Heart left ventricle (tissue), 16 donors: ENCODE data around the gene TFB2M. TPM values are rescaled to one million over a fixed set of nuclear protein-coding genes. Genes with fewer than 3 reads are reported as not detected.

Experiments used
- ATAC-seq, 4 donors: fragments of 200-7000 bp; cut with Tn5 transposase; one replicate each; pipeline ENCODE4 v1.9.1; 2020 to 2022; ENCODE audit warnings: moderate library complexity in 4 of 4, mild to moderate bottlenecking in 3 of 4, moderate number of reproducible peaks in 1 of 4
- DNase-seq, 5 donors: peaks; one replicate each; pipeline ENCODE4 v3.0.0-alpha.2; 2020
- H3K27ac ChIP-seq, 12 donors: fragments of 200-600 bp; sonication (generic) in 4 of 12; one replicate each; pipeline versions ENCODE4 v1.5.0 to v1.8.0; 2016 to 2022; ENCODE audit warnings: mild to moderate bottlenecking in 2 of 12
- H3K27me3 ChIP-seq, 9 donors: fragments of 200-600 bp; sonication (generic) in 2 of 9; one replicate each; pipeline versions ENCODE4 v1.5.1 to v1.8.0; 2016 to 2022; ENCODE audit warnings: mild to moderate bottlenecking in 3 of 9
- H3K36me3 ChIP-seq, 9 donors: fragments of 200-600 bp; sonication (generic) in 2 of 9; one replicate each; pipeline versions ENCODE4 v1.5.0 to v1.8.0; 2018 to 2022; ENCODE audit warnings: mild to moderate bottlenecking in 2 of 9
- H3K4me1 ChIP-seq, 12 donors: fragments of 200-600 bp; sonication (generic) in 4 of 12; one replicate each; pipeline versions ENCODE4 v1.5.0 to v1.8.0; 2016 to 2022; ENCODE audit warnings: mild to moderate bottlenecking in 3 of 12
- H3K4me3 ChIP-seq, 12 donors: fragments of 200-600 bp; sonication (generic) in 4 of 12; one replicate each; pipeline versions ENCODE4 v1.5.0 to v1.8.0; 2017 to 2022; ENCODE audit warnings: mild to moderate bottlenecking in 9 of 12, moderate library complexity in 4 of 12
- H3K9me3 ChIP-seq, 12 donors: fragments of 200-600 bp; sonication (generic) in 4 of 12; one replicate each; pipeline versions ENCODE4 v1.5.0 to v1.8.0; 2016 to 2022; ENCODE audit warnings: mild to moderate bottlenecking in 1 of 12
- POLR2A ChIP-seq, 2 donors: fragments of 450-650 bp; IDR thresholded peaks; one replicate each; pipeline ENCODE4 v1.6.1; 2017; ENCODE audit warnings: antibody characterized with exemption in 2 of 2, mild to moderate bottlenecking in 2 of 2, moderate library complexity in 2 of 2
- WGBS, 4 donors: extraction: QIAGEN DNeasy Blood & Tissue Kit in 2 of 4; methylation state at CpG; one replicate each; pipeline versions ENCODE4 v1.1.5 to v1.1.7; 2013 to 2018; 5-methylcytosine and 5-hydroxymethylcytosine counted together
- intact Hi-C, 10 donors: fragments of 100-400 bp; cut with DNase I; formaldehyde crosslinking; loops; one replicate each; pipeline versions ENCODE4 v1.11.1 to v1.14.2; 2022
- polyA plus RNA-seq, 2 donors: library from polyadenylated mRNA; stranded (reverse); fragments of 200-250 nt; gene quantifications; one replicate each; pipeline ENCODE4 v1.2.3, GENCODE V29; 2013
- total RNA-seq, 9 donors: library from RNA; depleted of rRNA in 2 of 9; stranded (reverse); fragments of >200 nt in 2 of 9; fragmentation: NEBNext Ultra II Directional in 3 of 9; extraction: Animal tissue kit (Norgen Biotek cat#: 25700) in 3 of 9; gene quantifications; one replicate each; pipeline versions ENCODE4 v1.1.0 to v1.2.4, GENCODE V29; 2016 to 2023
- TF ChIP-seq, protein P1 (sequence below), 12 donors: fragments of 200-600 bp; sonication (generic) in 4 of 12; IDR thresholded peaks; one replicate each; pipeline versions ENCODE4 v1.5.0 to v1.8.0; 2018 to 2022; ENCODE audit warnings: antibody characterized with exemption in 12 of 12, mild to moderate bottlenecking in 5 of 12
- donor health status: ischemic (EF 13 %, LVEDD 7.1; RV severe dilation, severe dysfunction).
- donor health status: healthy with polysubstance abuse.
- donor health status: DM: no; HTN: yes; CAD: no.
- donor health status: DM: no; HTN: no; CAD: no.
- donor health status: ischemic (EF 25% LVEDD 6.9; RV normal size, moderate dysfunction).
- donor health status: ischemic (EF 25% LVEDD 5.7; RV mildly dilated, moderate dysfunction).
- donor health status: healthy.
- donor health status: DM: yes; HTN: yes; CAD: no.
- donor health status: ischemic (EF 35%, LVEDD 5.7; RV mildly dilated, moderate dysfunction).
- donor health status: nonischemic (EF 11% LVEDD 7.7; RV severe dilation, severe dysfunction).
- donor health status: DM: yes; HTN: yes; CAD: no.
- donor health status: PGD.
- donor health status: ischemic (EF 29% LVEDD 5.4; RV normal size, mild dysfunction).
- donor health status: nonischemic (EF 23%, LVEDD 6.1; RV moderate dilation, normal function).

Gene TFB2M
- total and polyA plus RNA-seq, 11 donors: 4.2 to 18.6 (median 12.8) TPM

DNA sequence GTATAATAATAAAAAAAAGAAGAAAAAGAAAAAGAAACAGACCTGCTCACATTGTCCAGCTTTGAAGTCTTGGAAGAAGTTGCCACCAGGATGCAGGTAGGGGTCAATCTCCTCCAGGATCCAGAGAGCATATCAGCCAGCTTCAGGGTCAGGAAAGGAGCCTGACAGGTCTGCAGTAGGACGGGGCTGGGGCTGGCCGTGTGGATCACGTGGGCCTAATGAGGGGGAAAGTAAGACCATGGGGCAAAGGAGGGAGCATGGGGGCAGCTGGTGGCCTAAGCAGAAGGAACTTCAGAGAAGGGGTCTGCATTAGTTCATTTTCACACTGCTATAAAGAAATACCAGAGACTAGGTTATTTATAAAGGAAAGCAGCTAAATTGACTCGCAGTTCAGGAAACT is 39.7 kb downstream of the TFB2M start:
- TF ChIP-seq, protein P1, sequence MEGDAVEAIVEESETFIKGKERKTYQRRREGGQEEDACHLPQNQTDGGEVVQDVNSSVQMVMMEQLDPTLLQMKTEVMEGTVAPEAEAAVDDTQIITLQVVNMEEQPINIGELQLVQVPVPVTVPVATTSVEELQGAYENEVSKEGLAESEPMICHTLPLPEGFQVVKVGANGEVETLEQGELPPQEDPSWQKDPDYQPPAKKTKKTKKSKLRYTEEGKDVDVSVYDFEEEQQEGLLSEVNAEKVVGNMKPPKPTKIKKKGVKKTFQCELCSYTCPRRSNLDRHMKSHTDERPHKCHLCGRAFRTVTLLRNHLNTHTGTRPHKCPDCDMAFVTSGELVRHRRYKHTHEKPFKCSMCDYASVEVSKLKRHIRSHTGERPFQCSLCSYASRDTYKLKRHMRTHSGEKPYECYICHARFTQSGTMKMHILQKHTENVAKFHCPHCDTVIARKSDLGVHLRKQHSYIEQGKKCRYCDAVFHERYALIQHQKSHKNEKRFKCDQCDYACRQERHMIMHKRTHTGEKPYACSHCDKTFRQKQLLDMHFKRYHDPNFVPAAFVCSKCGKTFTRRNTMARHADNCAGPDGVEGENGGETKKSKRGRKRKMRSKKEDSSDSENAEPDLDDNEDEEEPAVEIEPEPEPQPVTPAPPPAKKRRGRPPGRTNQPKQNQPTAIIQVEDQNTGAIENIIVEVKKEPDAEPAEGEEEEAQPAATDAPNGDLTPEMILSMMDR (IDR thresholded peaks at IDR 0.05): no peak
- no peak for TF ChIP-seq POLR2A (IDR thresholded peaks at IDR 0.05)
- WGBS, 4 donors: 77 to 85% (median 81%) methylated on average over 4 of the region's 4 CpGs
- ATAC-seq (no peak), DNase-seq (no peak)
- Histone ChIP-seq H3K36me3 (no peaks in the 10 kb centered on the region), H3K27me3 (no peaks in the 10 kb centered on the region), H3K4me3 (no peak overlapping the region), H3K4me1 (no peaks in the 10 kb centered on the region), H3K27ac (no peak overlapping the region), H3K9me3 (peaks cover 0 to 21% (median 2%) of the 10 kb centered on the region in 12 donors)
- intact Hi-C loops: no loop called here

DNA sequence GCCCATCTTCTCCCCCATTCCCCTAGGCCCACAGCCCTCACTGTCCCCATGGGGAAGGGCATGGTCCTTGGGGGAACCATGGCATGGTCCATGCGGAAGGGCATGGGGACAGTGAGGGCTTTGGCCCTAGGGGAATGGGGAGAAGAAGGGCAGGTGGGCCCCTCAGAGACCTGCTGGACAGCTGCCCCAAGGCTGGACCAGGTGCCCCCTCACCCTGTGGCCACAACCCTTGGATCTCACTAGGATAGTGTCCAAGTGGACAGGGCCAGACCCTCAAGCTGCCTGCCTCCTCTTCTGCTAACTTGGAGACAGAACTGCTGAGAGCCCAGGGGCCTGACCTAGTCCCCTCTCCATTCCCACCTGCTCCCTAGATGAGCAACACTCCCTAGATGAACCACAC is 46.5 kb downstream of the TFB2M start:
- Histone ChIP-seq H3K4me1 (no peaks in the 10 kb centered on the region), H3K36me3 (no peaks in the 10 kb centered on the region), H3K4me3 (no peak overlapping the region), H3K9me3 (peaks cover 0 to 27% (median 21%) of the 10 kb centered on the region in 12 donors), H3K27ac (no peak overlapping the region), H3K27me3 (no peaks in the 10 kb centered on the region)
- no peak for ATAC-seq
- 95 to 100% (median 96%) methylated on average over 1 of the region's 1 CpG; no CpG with 5 or more reads in 1 of the 4 donors for WGBS, 4 donors
- DNase-seq: no peak
- TF ChIP-seq POLR2A (IDR thresholded peaks at IDR 0.05): no peak
- TF ChIP-seq, protein P1 (IDR thresholded peaks at IDR 0.05): no peak
- intact Hi-C loops: no loop called here

DNA sequence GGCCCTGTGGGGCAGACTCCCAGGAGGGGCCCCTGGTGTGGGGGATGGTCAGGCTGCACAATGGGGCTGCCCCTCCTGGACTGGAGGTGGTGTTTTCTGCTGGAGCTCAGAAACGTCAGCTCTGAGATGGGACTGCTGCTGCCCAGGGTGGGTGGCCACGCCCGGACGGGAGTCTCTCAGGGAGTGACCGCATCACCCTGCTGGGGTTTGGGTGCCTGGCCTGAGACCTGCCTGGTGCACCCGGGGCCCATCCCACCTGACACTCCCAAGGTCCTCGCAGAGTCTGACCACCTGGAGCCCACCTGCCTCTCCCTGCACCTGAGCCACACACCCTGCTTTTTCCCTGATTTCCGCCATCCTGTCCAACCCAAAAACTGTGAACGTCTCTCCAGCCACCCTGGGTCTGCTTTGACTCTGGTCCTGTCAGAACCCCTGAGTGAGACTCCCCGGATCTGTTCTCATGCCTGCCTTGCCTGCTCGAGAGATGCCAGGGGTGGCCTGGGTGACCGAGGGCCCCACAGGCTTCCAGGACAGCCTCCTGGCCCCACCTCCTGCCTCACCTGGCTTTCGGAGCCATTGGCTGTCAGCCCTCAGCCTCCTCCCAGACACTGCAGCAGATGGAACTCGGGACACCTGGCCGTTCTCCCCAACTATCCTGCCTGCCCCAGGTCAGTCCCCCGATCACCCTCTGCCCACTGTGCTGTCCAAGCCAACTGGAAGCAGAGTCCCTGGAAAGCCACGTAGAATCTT is 47.4 kb downstream of the TFB2M start:
- TF ChIP-seq, protein P1 (IDR thresholded peaks at IDR 0.05): no peak
- TF ChIP-seq POLR2A (IDR thresholded peaks at IDR 0.05): no peak
- H3K27me3 ChIP-seq: no peaks in the 10 kb centered on the region
- intact Hi-C loops: no loop called here
- H3K4me3 ChIP-seq: no peak overlapping the region
- H3K9me3 ChIP-seq: peaks cover 0 to 35% (median 28%) of the 10 kb centered on the region in 12 donors
- H3K4me1 ChIP-seq: no peaks in the 10 kb centered on the region
- H3K36me3 ChIP-seq: no peaks in the 10 kb centered on the region
- no peak for DNase-seq
- 82 to 91% (median 85%) methylated on average over 12 to 17 of the region's 17 CpGs for WGBS, 4 donors
- no peak overlapping the region for H3K27ac ChIP-seq
- ATAC-seq: no peak

DNA sequence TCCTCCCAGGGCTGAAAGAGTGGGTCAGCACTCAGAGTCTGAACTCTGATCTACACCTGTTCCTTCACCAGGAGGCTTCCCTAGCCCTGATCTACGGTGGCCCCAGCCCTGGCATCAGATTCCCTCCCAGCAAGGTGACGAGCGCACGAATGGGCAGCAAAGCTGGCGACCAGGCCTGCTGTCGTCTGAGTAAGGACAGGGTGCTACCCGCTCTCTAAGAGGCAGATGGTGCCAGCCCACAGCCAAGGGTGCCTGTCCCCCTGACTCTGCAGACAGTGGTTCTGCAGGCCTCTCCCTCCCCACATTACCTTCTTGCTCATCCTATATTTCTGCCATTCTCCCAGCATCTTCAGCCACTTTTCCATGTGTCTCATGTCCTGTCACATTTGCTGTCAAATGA is 48.7 kb downstream of the TFB2M start:
- ATAC-seq: no peak
- no peak for DNase-seq
- intact Hi-C loops: no loop called here
- H3K4me3 ChIP-seq: no peak overlapping the region
- H3K9me3 ChIP-seq: peaks cover 0 to 41% (median 28%) of the 10 kb centered on the region in 12 donors
- H3K36me3 ChIP-seq: no peaks in the 10 kb centered on the region
- H3K4me1 ChIP-seq: no peaks in the 10 kb centered on the region
- WGBS, 4 donors: 71 to 81% (median 79%) methylated on average over 6 to 7 of the region's 7 CpGs
- H3K27me3 ChIP-seq: no peaks in the 10 kb centered on the region
- TF ChIP-seq, protein P1 (IDR thresholded peaks at IDR 0.05): no peak
- no peak for TF ChIP-seq POLR2A (IDR thresholded peaks at IDR 0.05)
- H3K27ac ChIP-seq: no peak overlapping the region
